ENCODE data around the gene ATE1.
"Not testable (repeated sequence)": the region's sequence is repeated elsewhere in the genome, so short reads cannot be mapped to it uniquely, and the experiment has no call there.

The ATE1 gene

DNA sequence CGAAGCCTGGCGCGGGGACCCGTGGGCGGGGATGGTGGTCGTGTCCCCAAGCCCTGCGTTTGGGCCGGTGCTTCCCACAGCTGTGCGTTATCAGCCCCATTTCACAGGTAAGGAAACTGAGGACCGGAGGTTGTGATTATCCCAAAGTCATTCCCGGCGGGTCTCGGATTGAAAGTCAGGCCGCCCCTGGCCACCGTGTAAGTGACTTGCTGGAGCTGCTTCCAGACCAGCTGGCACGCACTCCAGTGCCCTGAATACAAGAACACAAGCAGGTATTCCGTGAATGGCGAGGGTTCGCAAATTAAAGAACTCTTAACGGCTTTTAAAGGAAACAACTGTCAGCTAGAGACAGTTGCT is 675 bp upstream of the ATE1 start:
- DNase-seq (ENCODE audit: low read depth): peak; percentile 24
- TF ChIP-seq, protein P1, sequence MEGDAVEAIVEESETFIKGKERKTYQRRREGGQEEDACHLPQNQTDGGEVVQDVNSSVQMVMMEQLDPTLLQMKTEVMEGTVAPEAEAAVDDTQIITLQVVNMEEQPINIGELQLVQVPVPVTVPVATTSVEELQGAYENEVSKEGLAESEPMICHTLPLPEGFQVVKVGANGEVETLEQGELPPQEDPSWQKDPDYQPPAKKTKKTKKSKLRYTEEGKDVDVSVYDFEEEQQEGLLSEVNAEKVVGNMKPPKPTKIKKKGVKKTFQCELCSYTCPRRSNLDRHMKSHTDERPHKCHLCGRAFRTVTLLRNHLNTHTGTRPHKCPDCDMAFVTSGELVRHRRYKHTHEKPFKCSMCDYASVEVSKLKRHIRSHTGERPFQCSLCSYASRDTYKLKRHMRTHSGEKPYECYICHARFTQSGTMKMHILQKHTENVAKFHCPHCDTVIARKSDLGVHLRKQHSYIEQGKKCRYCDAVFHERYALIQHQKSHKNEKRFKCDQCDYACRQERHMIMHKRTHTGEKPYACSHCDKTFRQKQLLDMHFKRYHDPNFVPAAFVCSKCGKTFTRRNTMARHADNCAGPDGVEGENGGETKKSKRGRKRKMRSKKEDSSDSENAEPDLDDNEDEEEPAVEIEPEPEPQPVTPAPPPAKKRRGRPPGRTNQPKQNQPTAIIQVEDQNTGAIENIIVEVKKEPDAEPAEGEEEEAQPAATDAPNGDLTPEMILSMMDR (IDR thresholded peaks at IDR 0.05; ENCODE audit: insufficient read depth, low read depth, low read length, missing control alignments): no peak
- H3K4me3 ChIP-seq (ENCODE audit: low read length): peak overlapping the region; percentile 71

DNA sequence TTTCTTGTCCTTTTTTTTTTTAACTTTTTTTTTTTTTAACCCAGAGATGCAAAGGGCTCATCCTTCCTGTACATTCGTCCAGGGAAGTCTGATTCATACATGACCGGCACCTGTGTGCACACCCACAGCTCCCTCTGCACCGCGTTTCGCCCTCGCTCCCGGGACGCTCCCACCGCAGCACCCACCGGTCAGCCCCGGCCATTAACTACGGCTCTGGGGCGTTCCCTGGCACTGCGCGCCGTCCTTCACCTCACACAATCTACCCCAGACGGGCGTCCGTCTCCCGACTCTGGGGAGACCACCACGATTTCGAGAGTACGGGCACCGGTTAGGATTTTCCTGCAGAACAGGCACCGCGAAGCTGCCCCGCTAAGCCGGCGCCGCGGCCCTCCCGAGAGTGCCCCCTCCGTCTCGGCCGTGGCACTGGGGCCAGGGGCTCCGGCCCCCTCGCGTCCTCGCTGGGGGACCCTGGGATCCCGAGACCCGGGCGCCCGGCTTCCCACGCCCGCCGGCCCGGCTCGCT is 452 bp downstream of the ATE1 start:
- DNase-seq (ENCODE audit: low read depth): peak; percentile 79
- TF ChIP-seq, protein P1 (IDR thresholded peaks at IDR 0.05; ENCODE audit: insufficient read depth, low read depth, low read length, missing control alignments): no peak
- peak overlapping the region; percentile 71 for H3K4me3 ChIP-seq (ENCODE audit: low read length)

DNA sequence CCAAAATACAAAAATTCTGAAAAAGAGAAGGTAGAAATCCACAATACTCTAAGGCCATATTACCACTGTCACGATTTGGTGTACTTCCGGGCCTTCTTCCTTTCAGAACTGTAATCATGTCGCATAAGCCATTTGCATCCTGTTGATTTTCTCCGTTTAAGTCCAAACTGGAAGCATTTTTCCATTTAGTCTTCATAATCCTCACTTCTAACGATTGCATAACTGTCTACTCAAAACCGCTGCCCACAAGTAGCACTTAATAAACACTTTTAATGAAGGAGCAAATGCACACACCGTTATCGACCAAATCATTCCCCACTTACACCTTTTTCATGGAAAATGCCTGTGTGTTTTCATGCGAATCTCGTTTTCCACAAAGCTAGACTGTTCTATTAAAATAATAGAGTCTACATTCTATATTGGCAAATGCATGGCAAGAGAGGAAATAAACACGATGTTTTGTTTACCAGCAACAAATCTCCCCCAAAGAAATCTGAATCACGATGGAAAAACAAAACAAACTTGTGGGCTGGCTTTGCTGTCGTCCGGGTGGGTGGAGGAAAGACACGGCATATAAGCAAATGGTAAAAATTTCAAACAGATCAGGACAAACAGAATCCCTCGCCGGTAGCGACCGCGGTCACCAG is 1.0 kb downstream of the ATE1 start:
- peak; percentile 7 for DNase-seq (ENCODE audit: low read depth)
- peak overlapping the region; percentile 71 for H3K4me3 ChIP-seq (ENCODE audit: low read length)
- TF ChIP-seq, protein P1 (IDR thresholded peaks at IDR 0.05; ENCODE audit: insufficient read depth, low read depth, low read length, missing control alignments): no peak

DNA sequence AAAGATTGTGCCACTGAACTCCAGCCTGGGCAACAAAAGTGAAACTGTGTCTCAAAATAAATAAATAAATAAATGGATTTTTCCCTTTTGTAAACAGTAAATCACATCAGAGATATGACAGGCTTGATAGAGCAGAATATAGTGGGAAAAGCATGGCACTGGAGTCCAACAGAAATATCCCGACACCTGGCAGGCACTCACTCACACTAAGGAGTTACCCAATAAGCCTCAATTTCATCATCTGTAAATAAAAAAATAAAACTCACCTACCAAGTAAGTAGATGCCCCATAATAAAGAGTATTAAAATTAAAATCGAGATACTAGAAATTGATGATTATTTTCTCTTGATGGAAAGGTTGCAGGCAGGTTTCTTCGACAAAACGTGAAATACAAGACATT is 1.7 kb downstream of the ATE1 start:
- TF ChIP-seq, protein P1 (IDR thresholded peaks at IDR 0.05; ENCODE audit: insufficient read depth, low read depth, low read length, missing control alignments): no peak
- no peak overlapping the region for H3K4me3 ChIP-seq (ENCODE audit: low read length)
- peak; percentile 38 for DNase-seq (ENCODE audit: low read depth)

DNA sequence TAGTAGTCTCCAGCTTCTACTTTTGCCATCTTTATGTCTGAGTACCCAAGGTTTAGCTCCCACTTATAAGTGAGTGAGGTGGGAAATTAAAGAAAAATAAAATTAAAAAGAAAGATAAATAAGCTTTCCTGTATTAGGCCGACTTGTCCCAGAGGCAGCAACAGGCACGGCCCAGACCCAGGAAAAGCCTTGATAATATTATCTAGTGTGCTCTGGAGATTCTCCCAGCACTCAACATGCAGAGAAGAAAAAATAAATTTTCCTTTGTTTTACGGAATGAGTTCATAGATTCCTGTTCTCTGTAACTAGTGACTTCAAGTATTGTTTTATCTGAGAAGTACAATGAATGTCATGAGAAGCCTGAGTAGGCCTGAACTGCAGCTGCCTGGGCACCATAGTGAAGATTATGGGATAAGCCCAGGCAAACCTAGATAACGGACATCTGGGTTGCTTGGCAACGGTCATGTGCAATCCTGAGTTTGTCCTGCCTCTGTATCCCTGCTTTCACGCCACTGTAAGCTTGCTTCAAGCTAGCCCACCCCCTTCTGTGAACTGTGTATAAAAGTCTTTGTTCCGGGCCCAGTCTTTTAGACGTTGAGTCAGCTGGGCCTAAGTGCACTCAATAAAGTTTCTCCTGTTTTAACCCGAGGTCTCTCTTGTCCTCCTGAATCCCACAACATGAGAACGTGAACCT is 6.4 kb downstream of the ATE1 start:
- TF ChIP-seq, protein P1 (IDR thresholded peaks at IDR 0.05; ENCODE audit: insufficient read depth, low read depth, low read length, missing control alignments): no peak
- no peak overlapping the region for H3K4me3 ChIP-seq (ENCODE audit: low read length)
- DNase-seq (ENCODE audit: low read depth): no peak

DNA sequence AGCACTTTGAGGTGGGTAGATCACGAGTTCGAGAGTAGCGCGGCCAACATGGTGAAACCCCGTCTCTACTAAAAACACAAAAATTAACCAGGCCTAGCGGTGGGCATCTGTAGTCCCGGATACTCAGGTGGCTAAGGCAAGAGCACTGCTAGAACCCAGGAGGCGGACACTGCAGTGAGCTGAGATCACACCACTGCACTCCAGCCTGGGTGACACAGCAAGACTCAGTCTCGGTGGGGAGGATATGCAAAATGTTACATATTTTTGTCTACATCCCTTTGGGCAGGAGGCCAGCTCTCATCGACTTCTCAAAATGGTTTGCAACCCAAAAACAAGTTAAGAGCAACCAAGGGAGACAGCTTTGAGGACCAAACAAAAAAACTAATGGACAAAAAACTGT is 8.2 kb downstream of the ATE1 start:
- TF ChIP-seq, protein P1 (IDR thresholded peaks at IDR 0.05; ENCODE audit: insufficient read depth, low read depth, low read length, missing control alignments): no peak
- H3K4me3 ChIP-seq (ENCODE audit: low read length): no peak overlapping the region
- DNase-seq (ENCODE audit: low read depth): no peak

DNA sequence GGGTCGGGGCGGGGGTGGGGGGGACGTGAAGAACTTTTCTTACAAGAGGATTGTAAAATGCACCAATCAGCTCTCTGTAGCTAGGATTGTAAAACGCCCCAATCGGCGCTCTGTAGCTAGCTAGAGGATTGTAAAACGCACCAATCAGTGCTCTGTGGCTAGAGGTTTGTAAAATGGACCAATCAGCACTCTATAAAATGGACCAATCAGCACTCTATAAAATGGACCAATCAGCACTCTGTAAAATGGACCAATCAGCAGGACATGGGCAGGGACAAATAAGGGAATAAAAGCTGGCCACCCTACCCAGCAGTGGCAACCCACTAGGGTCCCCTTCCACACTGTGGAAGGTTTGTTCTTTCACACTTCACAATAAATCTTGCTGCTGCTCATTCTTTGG is 9.0 kb downstream of the ATE1 start:
- H3K4me3 ChIP-seq (ENCODE audit: low read length); DNase-seq (ENCODE audit: low read depth): not testable (repeated sequence)

Data from epithelial cell of esophagus (primary cell).